CD4-positive, alpha-beta memory T cell (primary cell): ENCODE data around the gene TAF3. TPM values are rescaled to one million over a fixed set of nuclear protein-coding genes. Genes with fewer than 3 reads are reported as not detected.

Experiments
- CTCF ChIA-PET: fragments of 350-600 bp; sonication (Branson Sonifier 250); formaldehyde crosslinking; loops from one replicate; lab custom pipeline; 2021; ENCODE audit warnings: inconsistent platforms; ENCODE audit not compliant: partially characterized antibody; lab: Charles Lee
- POLR2A ChIA-PET: fragments of 350-600 bp; sonication (Branson Sonifier 250); formaldehyde crosslinking; loops from one replicate; lab custom pipeline; 2021; ENCODE audit not compliant: partially characterized antibody; lab: Charles Lee
- DNase-seq, 5 donors: peaks; one replicate each; pipeline versions ENCODE4 v3.0.0 to v3.0.0-alpha.2; 2020 to 2022; ENCODE audit warnings: mixed read lengths in 1 of 5
- H3K27ac ChIP-seq: one replicate; pipeline ENCODE4 v1.7.0; 2013; ENCODE audit warnings: low read depth, low read length
- H3K27me3 ChIP-seq: 2 replicates; pipeline ENCODE4 v1.7.0; 2013; ENCODE audit warnings: mild to moderate bottlenecking, low read length, moderate library complexity; ENCODE audit not compliant: insufficient read depth
- H3K36me3 ChIP-seq: 2 replicates; pipeline ENCODE4 v1.7.0; 2013; ENCODE audit warnings: mild to moderate bottlenecking, low read length, moderate library complexity; ENCODE audit not compliant: insufficient read depth
- H3K4me1 ChIP-seq: 2 replicates; pipeline ENCODE4 v1.7.0; 2013; ENCODE audit warnings: mild to moderate bottlenecking, low read length, moderate library complexity; ENCODE audit not compliant: insufficient read depth
- H3K4me3 ChIP-seq, 2 donors: one replicate each; pipeline ENCODE4 v1.7.0; 2013; ENCODE audit warnings: low read length in 2 of 2, mild to moderate bottlenecking in 1 of 2
- H3K9me3 ChIP-seq, 2 donors: one replicate each; pipeline ENCODE4 v1.7.0; 2013; ENCODE audit warnings: low read length in 2 of 2, control low read depth in 1 of 2; ENCODE audit not compliant: control insufficient read depth in 1 of 2
- H3K27ac Mint-ChIP-seq, 7 donors: one replicate each; pipeline ENCODE4 v1.8.0; 2020 to 2021; ENCODE audit warnings: mixed read lengths in 7 of 7, mild to moderate bottlenecking in 6 of 7, inconsistent platforms in 3 of 7, moderate library complexity in 3 of 7
- H3K27me3 Mint-ChIP-seq, 2 donors: one replicate each; pipeline ENCODE4 v1.8.0; 2020 to 2021; ENCODE audit warnings: mixed read lengths in 2 of 2
- H3K36me3 Mint-ChIP-seq, 2 donors: one replicate each; pipeline ENCODE4 v1.8.0; 2020 to 2021; ENCODE audit warnings: mixed read lengths in 2 of 2, inconsistent platforms in 1 of 2, mild to moderate bottlenecking in 1 of 2
- H3K4me1 Mint-ChIP-seq, 4 donors: one replicate each; pipeline ENCODE4 v1.8.0; 2020 to 2021; ENCODE audit warnings: mixed read lengths in 4 of 4, mild to moderate bottlenecking in 1 of 4
- H3K4me3 Mint-ChIP-seq, 8 donors: one replicate each; pipeline ENCODE4 v1.8.0; 2020 to 2021; ENCODE audit warnings: mixed read lengths in 8 of 8, mild to moderate bottlenecking in 7 of 8, moderate library complexity in 6 of 8, inconsistent platforms in 3 of 8
- H3K9me3 Mint-ChIP-seq, 8 donors: one replicate each; pipeline ENCODE4 v1.8.0; 2020 to 2021; ENCODE audit warnings: mixed read lengths in 8 of 8, mild to moderate bottlenecking in 5 of 8, inconsistent platforms in 3 of 8, moderate library complexity in 1 of 8
- intact Hi-C: fragments of 100-400 bp; cut with micrococcal nuclease; formaldehyde crosslinking; loops from one replicate; pipeline ENCODE4 v1.15.1; 2023
- polyA plus RNA-seq, 2 donors: library from polyadenylated mRNA; unstranded; fragments of 300-500 nt; fragmentation: Illumina TruSeq; gene quantifications; one replicate each; pipeline ENCODE4 v1.2.3, GENCODE V29; 2021
- total RNA-seq, 2 experiments: library from RNA; stranded (reverse); gene quantifications; one replicate each; pipeline ENCODE4 v1.2.3, GENCODE V29; 2021

The TAF3 gene
- total and polyA plus RNA-seq, 4 experiments from 2014 or later = 3.0 to 21.8 (median 18.5) TPM

DNA sequence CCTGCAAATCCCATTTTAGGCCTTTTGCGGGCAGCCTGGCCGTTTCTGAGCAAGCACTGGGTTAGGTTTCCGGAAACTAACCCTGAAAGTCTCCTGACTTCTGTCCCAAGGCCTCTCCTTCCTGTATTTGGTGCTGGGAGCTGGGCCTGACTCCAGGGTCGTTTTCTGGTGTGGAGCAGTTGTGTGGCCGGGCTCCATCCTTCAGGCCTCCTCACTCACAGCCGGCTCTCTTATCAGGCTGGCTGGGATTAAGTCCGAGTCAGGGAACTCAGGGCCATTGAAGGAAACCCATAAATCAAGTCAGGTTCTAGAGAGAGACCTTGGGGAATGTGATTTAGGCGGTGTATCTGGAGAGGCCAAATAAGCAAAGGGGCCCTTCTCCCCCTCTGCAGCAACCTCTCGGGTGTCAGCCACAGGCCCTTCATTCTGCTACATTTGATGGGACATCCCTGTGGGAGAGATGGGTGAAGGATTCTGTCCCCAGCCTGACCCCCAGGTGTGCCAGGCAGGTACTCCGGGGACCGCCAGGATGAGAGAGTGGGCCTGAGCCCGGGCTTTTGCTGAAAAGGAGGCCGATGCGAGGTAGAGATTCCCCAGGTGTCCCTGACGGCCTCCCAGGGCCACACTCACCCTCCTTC lies 239.4 kb downstream of the TAF3 start:
- Histone ChIP-seq H3K9me3 (no peaks in the 10 kb centered on the region), H3K4me1 (peaks cover 61% of the 10 kb centered on the region), H3K27me3 (peaks cover 5% of the 10 kb centered on the region), H3K36me3 (peaks cover 20% of the 10 kb centered on the region), H3K4me3 (peak overlapping the region; percentile 71 to 94), H3K27ac (peak overlapping the region; percentile 83)
- DNase-seq = peak in 2 of 5 donors; percentile 15 to 39
- POLR2A ChIA-PET = interaction anchor here (0.7 to 8.5 kb wide), 12 partner anchors 9 to 961 kb away, joined by 3 to 145 read pairs (median 8); no protein-coding TSS in a partner anchor
- peaks cover 48 to 80% of the 10 kb centered on the region in 2 donors for H3K36me3 Mint-ChIP-seq
- H3K4me1 Mint-ChIP-seq = peaks cover 36 to 84% (median 58%) of the 10 kb centered on the region in 4 donors
- H3K27ac Mint-ChIP-seq = peak overlapping the region; percentile 93 to 99 (median 97)
- intact Hi-C loops = loop anchor here (1.0 to 2.0 kb wide), 6 partner anchors 79 to 1151 kb away; no protein-coding TSS in a partner anchor
- peak overlapping the region; percentile 94 to 100 (median 98) for H3K4me3 Mint-ChIP-seq
- H3K27me3 Mint-ChIP-seq = peaks cover 5 to 11% of the 10 kb centered on the region in 2 donors
- CTCF ChIA-PET = interaction anchor here (0.9 to 2.0 kb wide), 5 partner anchors 9 to 411 kb away, joined by 3 to 9 read pairs (median 4); no protein-coding TSS in a partner anchor
- H3K9me3 Mint-ChIP-seq = peaks cover 0 to 14% (median 0%) of the 10 kb centered on the region in 8 donors

DNA sequence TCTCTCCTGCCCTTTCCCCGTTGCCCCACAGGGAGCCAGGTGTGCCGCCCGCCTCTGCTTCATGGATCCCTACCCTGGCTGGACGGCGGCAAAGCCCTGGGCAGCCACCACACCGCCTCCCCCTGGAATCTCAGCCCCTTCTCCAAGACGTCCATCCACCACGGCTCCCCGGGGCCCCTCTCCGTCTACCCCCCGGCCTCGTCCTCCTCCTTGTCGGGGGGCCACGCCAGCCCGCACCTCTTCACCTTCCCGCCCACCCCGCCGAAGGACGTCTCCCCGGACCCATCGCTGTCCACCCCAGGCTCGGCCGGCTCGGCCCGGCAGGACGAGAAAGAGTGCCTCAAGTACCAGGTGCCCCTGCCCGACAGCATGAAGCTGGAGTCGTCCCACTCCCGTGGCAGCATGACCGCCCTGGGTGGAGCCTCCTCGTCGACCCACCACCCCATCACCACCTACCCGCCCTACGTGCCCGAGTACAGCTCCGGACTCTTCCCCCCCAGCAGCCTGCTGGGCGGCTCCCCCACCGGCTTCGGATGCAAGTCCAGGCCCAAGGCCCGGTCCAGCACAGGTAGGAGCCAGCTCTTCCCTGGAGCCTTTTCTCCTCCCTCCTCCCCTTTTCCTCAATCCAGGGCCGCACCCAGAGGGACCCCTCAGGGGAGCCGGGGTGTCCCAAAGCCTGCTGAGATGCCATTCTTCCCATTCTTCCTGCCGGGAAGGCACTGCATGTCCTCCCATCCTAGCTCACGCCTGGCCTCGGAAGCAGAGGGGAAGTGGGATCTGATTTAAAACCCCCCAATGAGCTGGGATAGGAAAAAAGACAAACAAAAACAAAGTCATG lies 240.2 kb downstream of the TAF3 start:
- Histone ChIP-seq H3K4me3 (peak overlapping the region; percentile 58 to 94), H3K27ac (peak overlapping the region; percentile 83), H3K4me1 (peaks cover 63% of the 10 kb centered on the region), H3K27me3 (no peaks in the 10 kb centered on the region), H3K36me3 (peaks cover 27% of the 10 kb centered on the region), H3K9me3 (no peaks in the 10 kb centered on the region)
- intact Hi-C loops = no loop called here
- CTCF ChIA-PET = interaction anchor here (0.9 to 4.9 kb wide), 10 partner anchors 8 to 414 kb away, joined by 3 to 37 read pairs (median 4); no protein-coding TSS in a partner anchor
- Mint-ChIP-seq H3K27ac (peak overlapping the region; percentile 95 to 99 (median 98)), H3K36me3 (peaks cover 55 to 82% of the 10 kb centered on the region in 2 donors), H3K4me1 (peaks cover 38 to 85% (median 60%) of the 10 kb centered on the region in 4 donors), H3K4me3 (peak overlapping the region; percentile 94 to 100 (median 98)), H3K9me3 (peaks cover 0 to 10% (median 0%) of the 10 kb centered on the region in 8 donors), H3K27me3 (peaks cover 0 to 5% of the 10 kb centered on the region in 2 donors)
- peak in 2 of 5 donors; percentile 9 to 38 for DNase-seq
- POLR2A ChIA-PET = interaction anchor here (1.0 to 8.5 kb wide), 19 partner anchors 9 to 1002 kb away, joined by 3 to 145 read pairs (median 17); no protein-coding TSS in a partner anchor

- POLR2A ChIA-PET = interaction anchor here (0.8 to 8.5 kb wide), 39 partner anchors 9 to 1038 kb away, joined by 3 to 145 read pairs (median 6); no protein-coding TSS in a partner anchor
- Mint-ChIP-seq H3K4me3 (peak overlapping the region; percentile 94 to 100 (median 98)), H3K36me3 (peaks cover 64 to 86% of the 10 kb centered on the region in 2 donors), H3K27me3 (peaks cover 0 to 2% of the 10 kb centered on the region in 2 donors), H3K4me1 (peaks cover 42 to 85% (median 65%) of the 10 kb centered on the region in 4 donors), H3K9me3 (peaks cover 0 to 10% (median 0%) of the 10 kb centered on the region in 8 donors), H3K27ac (peak overlapping the region; percentile 93 to 99 (median 97))
- peak in 4 of 5 donors; percentile 40 to 59 (median 46) for DNase-seq
- Histone ChIP-seq H3K36me3 (peaks cover 36% of the 10 kb centered on the region), H3K4me3 (peak overlapping the region; percentile 57 to 58), H3K9me3 (no peaks in the 10 kb centered on the region), H3K4me1 (peaks cover 70% of the 10 kb centered on the region), H3K27me3 (no peaks in the 10 kb centered on the region), H3K27ac (peak overlapping the region; percentile 83)
- CTCF ChIA-PET = interaction anchor here (0.6 to 4.9 kb wide), 10 partner anchors 27 to 413 kb away, joined by 3 to 37 read pairs (median 4); no protein-coding TSS in a partner anchor
- intact Hi-C loops = no loop called here
Measured at GRCh38 chr10:8059191-8059936, 241.1 kb downstream of the TAF3 start.

DNA sequence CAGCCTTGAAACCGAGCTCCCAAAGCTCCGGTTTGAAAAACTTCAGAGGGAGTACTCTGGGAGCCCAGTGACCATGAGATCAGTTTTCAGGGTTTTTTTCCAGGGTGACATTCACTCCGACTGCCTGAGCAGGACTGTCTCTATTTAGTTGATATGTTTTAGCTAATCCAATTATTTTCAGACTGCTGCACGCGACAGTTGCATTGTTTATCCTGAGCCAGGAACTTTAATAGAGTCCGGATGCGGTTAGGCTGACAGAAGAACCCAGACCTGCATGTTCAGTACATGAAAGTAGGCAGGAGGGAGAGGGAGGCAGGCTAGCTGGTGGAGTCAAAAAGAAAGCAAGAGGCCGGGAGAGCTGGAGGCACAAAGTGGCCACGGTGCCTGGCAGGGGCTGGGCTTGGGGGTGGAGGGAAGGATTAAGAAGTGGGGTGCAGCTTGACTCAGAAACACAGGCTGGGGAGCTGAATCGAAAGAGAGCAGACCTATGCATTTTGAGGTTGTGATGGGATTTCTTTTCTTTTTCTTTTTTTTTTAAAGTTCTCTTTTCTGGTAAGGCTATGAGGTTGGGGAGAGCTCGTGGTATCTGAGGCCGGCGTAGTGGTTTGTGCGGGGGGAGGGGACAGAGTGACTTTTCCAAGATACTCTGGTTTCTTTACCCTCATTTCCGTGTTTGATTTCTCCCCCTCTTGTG lies 241.9 kb downstream of the TAF3 start:
- intact Hi-C loops = loop anchor here (2.0 kb wide), 1 partner anchor 185 kb away; no protein-coding TSS in a partner anchor
- H3K4me3 ChIP-seq = peak overlapping the region; percentile 57 to 58
- no peaks in the 10 kb centered on the region for H3K27me3 ChIP-seq
- H3K4me1 ChIP-seq = peaks cover 78% of the 10 kb centered on the region
- peaks cover 43% of the 10 kb centered on the region for H3K36me3 ChIP-seq
- H3K9me3 ChIP-seq = no peaks in the 10 kb centered on the region
- Mint-ChIP-seq H3K4me1 (peaks cover 46 to 86% (median 70%) of the 10 kb centered on the region in 4 donors), H3K27me3 (no peaks in the 10 kb centered on the region), H3K27ac (peak overlapping the region; percentile 93 to 99 (median 97)), H3K4me3 (peak overlapping the region; percentile 94 to 100 (median 98)), H3K36me3 (peaks cover 66 to 88% of the 10 kb centered on the region in 2 donors), H3K9me3 (peaks cover 0 to 6% (median 0%) of the 10 kb centered on the region in 8 donors)
- peak; percentile 73 to 84 (median 76) for DNase-seq
- H3K27ac ChIP-seq = peak overlapping the region; percentile 83
- ChIA-PET CTCF (interaction anchor here (0.6 to 4.9 kb wide), 11 partner anchors 11 to 413 kb away, joined by 3 to 37 read pairs (median 4); no protein-coding TSS in a partner anchor), POLR2A (interaction anchor here (0.5 to 8.5 kb wide), 45 partner anchors 7 to 1037 kb away, joined by 3 to 145 read pairs (median 5); no protein-coding TSS in a partner anchor)

DNA sequence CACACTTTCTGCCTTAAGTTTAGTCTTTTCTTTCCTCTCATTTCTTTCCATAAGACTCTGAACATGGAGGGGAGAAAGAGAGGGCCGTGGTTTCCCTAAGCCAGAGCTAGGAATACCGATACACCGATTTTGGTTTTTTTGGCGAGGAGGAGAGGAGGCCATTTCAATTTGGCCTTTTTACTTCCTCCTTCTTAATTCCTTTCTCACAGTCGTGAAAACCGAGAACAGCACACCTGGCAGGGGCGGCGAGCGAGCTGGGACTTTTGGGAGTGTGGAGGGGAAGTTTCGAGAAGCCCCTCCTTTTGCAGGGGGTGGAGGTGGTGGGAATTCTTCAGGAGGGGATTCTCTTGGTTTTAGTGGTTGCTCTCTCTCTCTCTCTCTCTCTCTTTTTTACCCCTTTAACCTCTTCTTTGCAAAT lies 242.4 kb downstream of the TAF3 start:
- POLR2A ChIA-PET = interaction anchor here (0.7 to 8.5 kb wide), 35 partner anchors 8 to 1037 kb away, joined by 3 to 145 read pairs (median 5); no protein-coding TSS in a partner anchor
- Histone ChIP-seq H3K4me1 (peaks cover 83% of the 10 kb centered on the region), H3K9me3 (no peaks in the 10 kb centered on the region), H3K27ac (peak overlapping the region; percentile 83), H3K36me3 (peaks cover 43% of the 10 kb centered on the region), H3K27me3 (no peaks in the 10 kb centered on the region), H3K4me3 (peak overlapping the region; percentile 57 to 58)
- H3K27ac Mint-ChIP-seq = peak overlapping the region; percentile 93 to 99 (median 97)
- no peaks in the 10 kb centered on the region for H3K27me3 Mint-ChIP-seq
- H3K4me1 Mint-ChIP-seq = peaks cover 50 to 91% (median 73%) of the 10 kb centered on the region in 4 donors
- peak overlapping the region; percentile 94 to 100 (median 98) for H3K4me3 Mint-ChIP-seq
- H3K36me3 Mint-ChIP-seq = peaks cover 70 to 91% of the 10 kb centered on the region in 2 donors
- CTCF ChIA-PET = interaction anchor here (1.0 to 4.9 kb wide), 9 partner anchors 11 to 991 kb away, joined by 3 to 37 read pairs (median 6); no protein-coding TSS in a partner anchor
- peaks cover 0 to 5% (median 0%) of the 10 kb centered on the region in 8 donors for H3K9me3 Mint-ChIP-seq
- peak in 3 of 5 donors; percentile 19 to 43 (median 19) for DNase-seq
- intact Hi-C loops = loop anchor here (2.0 kb wide), 1 partner anchor 184 kb away; no protein-coding TSS in a partner anchor
